HUES6 (cell line): ENCODE data around the gene FOXL2NB.

ENCODE experiments used
- H3K27ac ChIP-seq: 2 replicates; pipeline ENCODE4 v1.7.0; 2013; ENCODE audit warnings: low read depth, mild to moderate bottlenecking, low read length, inconsistent platforms
- H3K27me3 ChIP-seq: 2 replicates; pipeline ENCODE4 v1.6.1; 2013; ENCODE audit warnings: low read length; ENCODE audit not compliant: control insufficient read depth, insufficient read depth
- H3K36me3 ChIP-seq: 2 replicates; pipeline ENCODE4 v1.6.1; 2013; ENCODE audit warnings: low read length; ENCODE audit not compliant: control insufficient read depth, insufficient read depth
- H3K4me1 ChIP-seq: 2 replicates; pipeline ENCODE4 v1.6.1; 2013; ENCODE audit warnings: low read length; ENCODE audit not compliant: control insufficient read depth, insufficient read depth
- H3K4me3 ChIP-seq: 2 replicates; pipeline ENCODE4 v1.5.1; 2013; ENCODE audit warnings: low read depth, low read length
- H3K9ac ChIP-seq: one replicate; pipeline ENCODE4 v1.6.1; 2013; ENCODE audit warnings: mild to moderate bottlenecking, low read length
- H3K9me3 ChIP-seq: 2 replicates; pipeline ENCODE4 v1.6.1; 2013; ENCODE audit warnings: low read depth, low read length; ENCODE audit not compliant: control insufficient read depth, insufficient read depth

FOXL2NB gene

GRCh38 chr3:138946663-138947494 lies at the start of gene FOXL2NB, which contains the start of gene FOXL2:
Gene FOXL2NB (plus strand): TSS chr3:138947217. CDS start chr3:138947365, 148 bp downstream.
Gene FOXL2 (minus strand): TSS chr3:138947137. CDS start chr3:138946722, 415 bp downstream.
- peak within 1 kb of the TSS; percentile 54 for H3K4me3 ChIP-seq
- no peak within 1 kb of the TSS for H3K9ac ChIP-seq
- no peaks in the 10 kb centered on the region for H3K36me3 ChIP-seq
- H3K4me1 ChIP-seq = peaks cover 53% of the 10 kb centered on the region
- no peaks in the 10 kb centered on the region for H3K9me3 ChIP-seq
- H3K27me3 ChIP-seq = peaks cover 100% of the 10 kb centered on the region
- H3K27ac ChIP-seq = no peak within 1 kb of the TSS

DNA sequence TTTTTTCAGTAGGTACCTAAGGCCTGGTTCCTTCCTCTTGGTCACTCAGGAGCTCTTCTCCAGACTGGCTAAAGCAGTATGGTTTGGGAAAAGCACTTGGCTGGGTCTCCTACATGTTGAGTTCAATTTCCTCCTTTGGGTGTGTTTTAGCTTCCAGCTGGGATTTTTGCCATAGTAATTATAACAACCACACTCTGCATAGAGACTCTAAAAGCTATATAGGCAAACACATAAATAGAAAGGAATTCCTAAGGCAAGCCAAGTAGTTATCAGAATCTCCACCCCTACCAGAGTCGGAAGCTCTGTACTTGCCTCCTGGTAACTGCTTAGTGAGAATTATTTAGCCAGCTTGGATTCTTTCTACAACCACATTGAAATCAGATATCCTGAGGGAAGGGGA lies 48.7 kb upstream of the FOXL2NB start:
- Histone ChIP-seq H3K9me3 (no peaks in the 10 kb centered on the region), H3K27me3 (no peaks in the 10 kb centered on the region), H3K4me3 (no peak overlapping the region), H3K9ac (no peak overlapping the region), H3K27ac (no peak overlapping the region), H3K36me3 (no peaks in the 10 kb centered on the region), H3K4me1 (0 out of 2 replicates have a peak, but pooled peaks cover 2% of the 10 kb centered on the region)

GRCh38 chr3:138898708-138899107 lies 48.3 kb upstream of the FOXL2NB start:
- no peak overlapping the region for H3K27ac ChIP-seq
- no peak overlapping the region for H3K4me3 ChIP-seq
- H3K4me1 ChIP-seq = 0 out of 2 replicates have a peak, but pooled peaks cover 2% of the 10 kb centered on the region
- H3K36me3 ChIP-seq = no peaks in the 10 kb centered on the region
- no peaks in the 10 kb centered on the region for H3K27me3 ChIP-seq
- H3K9me3 ChIP-seq = no peaks in the 10 kb centered on the region
- no peak overlapping the region for H3K9ac ChIP-seq

DNA sequence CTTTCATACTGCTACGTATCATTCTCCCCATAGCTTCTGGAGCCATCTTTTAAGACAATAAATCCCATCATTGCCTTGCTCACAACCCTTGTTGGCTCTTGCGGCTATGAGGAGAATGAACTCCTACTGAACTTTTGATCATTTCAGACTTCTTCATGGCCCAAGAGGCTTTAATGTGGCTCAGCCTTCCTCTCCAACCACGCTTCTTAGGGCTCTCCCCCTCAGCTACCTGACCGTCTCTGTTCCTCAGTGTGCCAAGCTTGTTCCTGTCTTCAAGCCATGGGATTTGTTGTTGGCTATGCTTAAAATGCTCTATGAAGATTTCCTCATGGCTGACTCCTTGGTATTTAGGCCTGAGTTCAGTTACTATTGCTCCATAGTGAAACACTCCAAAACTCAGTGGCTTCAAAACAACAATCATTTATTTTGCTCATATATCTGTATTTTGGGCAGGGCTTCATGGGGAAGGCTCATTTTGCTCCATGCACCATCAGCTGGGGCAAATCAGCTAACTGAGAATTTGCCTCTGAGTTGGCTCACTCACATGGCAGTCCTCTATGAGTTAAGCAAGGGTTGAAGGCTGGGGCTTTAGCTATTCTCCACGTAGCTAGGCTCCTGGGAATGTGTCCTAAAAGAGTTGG lies 47.5 kb upstream of the FOXL2NB start:
- Histone ChIP-seq H3K9ac (no peak overlapping the region), H3K27ac (no peak overlapping the region), H3K4me3 (no peak overlapping the region), H3K4me1 (0 out of 2 replicates have a peak, but pooled peaks cover 2% of the 10 kb centered on the region), H3K9me3 (no peaks in the 10 kb centered on the region), H3K36me3 (no peaks in the 10 kb centered on the region), H3K27me3 (no peaks in the 10 kb centered on the region)

GRCh38 chr3:138901567-138901966 lies 45.5 kb upstream of the FOXL2NB start:
- Histone ChIP-seq H3K4me1 (0 out of 2 replicates have a peak, but pooled peaks cover 2% of the 10 kb centered on the region), H3K9ac (no peak overlapping the region), H3K27ac (no peak overlapping the region), H3K9me3 (no peaks in the 10 kb centered on the region), H3K4me3 (no peak overlapping the region), H3K36me3 (no peaks in the 10 kb centered on the region), H3K27me3 (no peaks in the 10 kb centered on the region)

DNA sequence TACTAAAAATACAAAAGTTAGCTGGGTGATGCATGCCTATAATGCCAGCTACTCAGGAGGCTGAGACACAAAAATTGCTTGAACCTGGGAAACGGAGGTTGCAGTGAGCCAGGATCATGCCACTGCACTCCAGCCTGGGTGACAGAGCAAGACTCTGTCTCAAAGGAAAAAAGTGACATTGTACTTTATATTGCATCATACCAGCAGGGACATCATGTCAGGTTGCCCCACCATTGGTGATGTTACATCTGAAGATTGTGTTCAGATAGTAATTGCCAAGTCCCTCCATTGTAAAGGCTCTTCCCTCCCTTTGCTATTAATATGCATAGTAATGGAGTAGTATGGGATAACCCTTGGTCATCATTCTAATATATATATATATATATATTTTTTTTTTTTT lies 44.8 kb upstream of the FOXL2NB start:
- Histone ChIP-seq H3K27ac (no peak overlapping the region), H3K9me3 (no peaks in the 10 kb centered on the region), H3K4me3 (no peak overlapping the region), H3K27me3 (no peaks in the 10 kb centered on the region), H3K36me3 (no peaks in the 10 kb centered on the region), H3K4me1 (0 out of 2 replicates have a peak, but pooled peaks cover 2% of the 10 kb centered on the region), H3K9ac (no peak overlapping the region)

DNA sequence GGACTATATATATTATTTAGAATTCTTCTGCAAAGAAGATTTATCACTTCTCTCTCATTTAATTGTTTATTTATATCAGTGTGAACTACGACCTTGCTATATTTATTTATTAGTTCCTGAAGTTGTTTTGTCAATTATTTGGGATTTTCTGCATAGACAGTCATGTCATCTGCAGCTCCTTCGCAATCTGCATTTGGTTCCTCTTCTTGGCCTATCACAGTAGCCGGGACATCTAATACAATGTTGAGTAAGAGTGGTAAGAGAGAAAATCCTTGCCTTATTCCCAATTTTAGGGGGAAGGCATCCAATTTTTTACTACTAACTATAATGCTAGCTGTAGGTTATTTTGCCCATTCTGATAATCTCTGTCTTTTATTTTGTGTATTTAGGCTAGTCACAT lies 39.5 kb upstream of the FOXL2NB start:
- Histone ChIP-seq H3K4me3 (no peak overlapping the region), H3K4me1 (no peaks in the 10 kb centered on the region), H3K9ac (no peak overlapping the region), H3K36me3 (no peaks in the 10 kb centered on the region), H3K27me3 (no peaks in the 10 kb centered on the region), H3K27ac (no peak overlapping the region), H3K9me3 (no peaks in the 10 kb centered on the region)

GRCh38 chr3:138908846-138909245 lies 38.2 kb upstream of the FOXL2NB start:
- H3K4me3 ChIP-seq = no peak overlapping the region
- no peak overlapping the region for H3K9ac ChIP-seq
- H3K4me1 ChIP-seq = no peaks in the 10 kb centered on the region
- H3K27me3 ChIP-seq = no peaks in the 10 kb centered on the region
- no peaks in the 10 kb centered on the region for H3K9me3 ChIP-seq
- no peak overlapping the region for H3K27ac ChIP-seq
- H3K36me3 ChIP-seq = no peaks in the 10 kb centered on the region

- H3K36me3 ChIP-seq = no peaks in the 10 kb centered on the region
- H3K27me3 ChIP-seq = 0 out of 2 replicates have a peak, but pooled peaks cover 2% of the 10 kb centered on the region
- H3K4me1 ChIP-seq = 0 out of 2 replicates have a peak, but pooled peaks cover 3% of the 10 kb centered on the region
- no peak overlapping the region for H3K9ac ChIP-seq
- H3K27ac ChIP-seq = no peak overlapping the region
- H3K9me3 ChIP-seq = no peaks in the 10 kb centered on the region
- H3K4me3 ChIP-seq = no peak overlapping the region
Observed at GRCh38 chr3:138909904-138910303, 37.1 kb upstream of the FOXL2NB start.

DNA sequence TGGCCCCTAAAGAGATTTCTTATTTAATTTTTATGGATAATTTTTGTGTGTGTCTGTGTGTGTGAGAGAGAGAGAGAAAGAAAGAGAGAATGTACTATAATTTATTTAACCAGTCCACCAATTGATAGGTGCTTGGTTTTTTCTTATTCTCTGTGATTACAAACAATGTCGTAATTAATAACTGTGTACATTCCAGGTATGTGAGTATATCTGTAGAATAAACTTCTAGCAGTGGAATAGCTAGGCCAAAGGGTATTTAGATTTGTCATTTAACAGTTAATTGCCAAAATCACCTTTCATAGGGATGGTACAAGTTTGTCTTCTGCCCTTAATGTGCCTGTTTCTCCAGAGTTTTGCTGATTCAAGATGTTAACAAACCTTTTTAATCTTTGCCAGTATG lies 35.4 kb upstream of the FOXL2NB start:
- Histone ChIP-seq H3K9ac (no peak overlapping the region), H3K9me3 (no peaks in the 10 kb centered on the region), H3K4me3 (no peak overlapping the region), H3K36me3 (no peaks in the 10 kb centered on the region), H3K4me1 (0 out of 2 replicates have a peak, but pooled peaks cover 5% of the 10 kb centered on the region), H3K27me3 (0 out of 2 replicates have a peak, but pooled peaks cover 2% of the 10 kb centered on the region), H3K27ac (no peak overlapping the region)

DNA sequence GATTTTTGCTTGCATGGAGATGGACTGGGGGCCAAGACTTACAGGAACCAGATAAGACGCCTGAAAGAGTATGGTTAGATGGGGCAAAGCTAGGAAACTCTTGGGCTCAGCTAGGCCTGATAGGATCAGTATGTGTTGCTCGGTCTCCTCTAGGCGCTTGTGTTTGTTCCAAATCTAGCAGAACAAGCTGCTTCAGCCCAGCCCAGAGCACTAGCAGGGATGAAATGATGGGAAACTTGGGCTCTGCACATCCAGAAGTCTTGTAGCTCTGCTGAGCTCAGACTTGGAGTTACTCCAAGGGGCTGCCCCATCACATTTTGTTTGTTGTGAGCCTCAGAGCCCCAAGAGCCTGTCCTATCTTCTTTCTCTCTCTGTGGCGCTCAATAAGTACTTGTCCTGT lies 34.8 kb upstream of the FOXL2NB start:
- no peak overlapping the region for H3K27ac ChIP-seq
- no peaks in the 10 kb centered on the region for H3K36me3 ChIP-seq
- H3K4me3 ChIP-seq = no peak overlapping the region
- peaks cover 5% of the 10 kb centered on the region; the same call in 1 of the 2 replicates for H3K4me1 ChIP-seq
- H3K9ac ChIP-seq = no peak overlapping the region
- H3K27me3 ChIP-seq = 0 out of 2 replicates have a peak, but pooled peaks cover 2% of the 10 kb centered on the region
- H3K9me3 ChIP-seq = no peaks in the 10 kb centered on the region
